Inflammatory macrophage (primary cell): ENCODE data around the gene CNGB1.
A peak's percentile ranks its signal among the peaks of the same experiment; 100 is the strongest.
"Not testable (repeated sequence)": the region's sequence is repeated elsewhere in the genome, so short reads cannot be mapped to it uniquely, and the experiment has no call there.

Source experiments
- DNase-seq, 2 donors: peaks; one replicate each; pipeline ENCODE4 v3.0.0-alpha.2; 2020 to 2022

CNGB1 gene

DNA sequence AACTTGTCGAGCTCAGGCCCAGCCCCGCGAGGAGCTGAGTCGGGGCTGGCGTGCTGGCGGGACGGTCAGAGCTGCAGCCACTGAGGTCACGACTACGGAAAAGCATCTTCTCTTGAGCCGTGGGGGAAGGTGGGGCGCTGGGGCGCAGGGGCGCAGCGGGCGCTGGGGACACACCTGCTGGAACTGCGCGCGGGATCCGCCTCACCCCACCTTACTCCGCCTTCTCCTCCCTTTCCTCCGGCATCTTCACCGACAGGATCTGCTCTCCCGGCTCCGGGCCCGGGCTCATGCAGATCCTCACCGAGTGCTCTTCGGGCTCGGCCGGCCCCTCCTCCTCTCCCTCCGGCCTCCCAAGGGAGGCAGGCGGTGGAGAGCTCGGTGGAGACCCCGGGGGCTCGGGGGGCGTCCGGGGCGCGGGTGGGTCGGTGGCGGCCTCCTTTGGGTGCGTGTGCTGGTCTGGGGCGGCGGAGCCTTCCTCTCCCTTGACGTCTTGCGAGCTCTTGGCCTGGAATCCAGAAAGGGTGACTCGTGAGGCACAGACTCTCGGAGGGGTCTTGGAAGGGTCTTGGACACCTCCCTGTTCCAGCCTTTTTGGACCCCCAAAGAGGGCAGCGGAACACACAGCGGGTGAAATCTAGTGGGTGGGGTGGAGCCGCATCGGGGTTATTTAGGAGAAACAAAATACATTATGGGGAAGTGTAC, 86.8 kb downstream of the CNGB1 start:
- DNase-seq, result no peak

DNA sequence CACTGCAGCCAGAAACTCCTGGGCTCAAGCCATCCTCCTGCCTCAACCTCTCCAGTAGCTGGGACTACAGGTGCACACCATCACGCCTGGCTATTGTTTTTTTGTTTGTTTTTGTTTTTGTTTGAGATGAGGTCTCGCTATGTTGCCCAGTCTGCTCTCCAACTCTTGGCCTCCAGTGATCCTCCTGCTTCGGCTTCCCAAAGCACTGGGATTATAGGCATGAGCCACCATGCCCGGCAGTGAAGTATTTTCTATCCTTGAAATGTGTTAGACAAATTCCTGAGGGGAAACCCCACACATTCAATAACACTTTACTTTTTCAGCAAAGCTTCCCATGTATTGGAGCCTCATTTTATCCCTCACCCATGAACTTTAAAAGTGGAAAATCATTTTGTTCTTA, 87.4 kb downstream of the CNGB1 start:
- no peak for DNase-seq

DNA sequence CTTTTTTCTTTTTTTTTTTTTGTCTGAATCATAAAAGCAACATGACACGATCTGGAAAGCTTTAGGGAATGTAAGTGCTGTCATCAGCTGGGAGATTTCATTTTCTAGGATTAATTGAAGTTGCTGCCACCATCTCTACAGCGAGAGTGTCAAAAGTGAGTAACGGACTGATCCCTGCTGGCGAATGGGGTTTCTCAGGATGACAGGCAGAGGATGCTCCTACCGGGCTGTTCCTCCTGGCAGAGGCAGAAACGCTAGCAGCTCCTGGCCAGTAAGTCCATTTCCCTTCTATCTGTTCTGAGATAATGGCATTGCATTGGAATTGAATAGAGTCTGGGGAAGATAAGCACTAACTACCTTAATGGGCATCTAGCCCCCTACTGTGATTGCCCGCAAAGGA, 88.1 kb downstream of the CNGB1 start:
- no peak for DNase-seq

DNA sequence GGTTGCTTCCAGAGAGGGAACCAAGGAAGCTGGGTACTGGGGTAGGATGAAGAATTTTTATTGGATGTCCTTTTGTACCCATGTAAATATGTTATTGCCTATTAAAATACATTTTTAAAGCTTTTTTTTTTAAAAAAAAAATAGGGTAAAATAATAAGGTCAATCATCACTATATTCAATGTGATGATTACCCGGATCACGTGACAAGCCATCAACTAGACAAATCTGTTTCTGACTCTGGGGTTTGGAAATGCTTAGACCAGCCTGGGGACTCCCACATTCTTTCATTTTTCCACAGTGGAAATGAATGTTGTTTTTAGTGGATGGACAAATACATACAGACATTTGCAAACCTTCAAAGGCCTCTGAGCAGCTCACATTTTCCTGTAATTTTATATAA, 88.7 kb downstream of the CNGB1 start:
- DNase-seq, result no peak

DNA sequence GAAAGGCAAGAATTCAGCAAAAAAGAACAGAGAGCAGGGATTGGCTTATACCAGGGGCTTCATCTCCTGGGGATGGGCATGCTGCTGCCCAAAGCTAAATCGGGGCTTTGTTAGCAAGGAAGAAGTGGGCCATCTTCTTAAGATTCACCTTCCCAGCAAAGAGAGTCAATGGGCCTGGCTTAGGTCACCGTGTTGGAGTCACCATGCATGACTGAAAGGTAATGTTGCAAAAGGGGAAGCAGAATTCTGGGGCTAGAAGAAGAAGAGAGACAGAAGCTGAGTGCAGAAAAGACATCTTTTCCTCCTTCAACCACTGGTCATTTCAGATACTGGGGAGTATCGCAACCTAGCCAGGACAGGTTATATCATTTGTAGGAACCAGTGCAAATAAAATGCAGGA, 92.3 kb downstream of the CNGB1 start:
- no peak for DNase-seq

DNA sequence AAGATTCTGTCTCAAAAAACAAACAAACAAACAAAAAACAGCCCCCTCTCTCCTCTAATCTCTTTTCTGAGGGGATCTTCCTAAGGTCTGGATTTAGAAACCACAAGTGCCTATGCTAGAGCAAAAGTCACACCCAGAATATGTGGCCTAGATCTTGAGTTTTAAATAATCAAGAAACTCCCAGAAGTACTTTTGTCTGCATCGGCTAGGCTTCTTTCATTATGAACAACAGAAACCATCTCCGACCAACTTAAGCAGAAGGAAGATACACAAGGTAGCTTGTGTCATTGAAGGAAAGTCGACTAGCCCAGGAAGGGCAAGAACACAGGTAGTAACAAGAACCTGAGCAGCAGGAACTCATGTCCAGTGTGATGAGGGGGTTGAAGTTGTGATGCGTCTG, 94.7 kb downstream of the CNGB1 start:
- DNase-seq, result no peak

DNA sequence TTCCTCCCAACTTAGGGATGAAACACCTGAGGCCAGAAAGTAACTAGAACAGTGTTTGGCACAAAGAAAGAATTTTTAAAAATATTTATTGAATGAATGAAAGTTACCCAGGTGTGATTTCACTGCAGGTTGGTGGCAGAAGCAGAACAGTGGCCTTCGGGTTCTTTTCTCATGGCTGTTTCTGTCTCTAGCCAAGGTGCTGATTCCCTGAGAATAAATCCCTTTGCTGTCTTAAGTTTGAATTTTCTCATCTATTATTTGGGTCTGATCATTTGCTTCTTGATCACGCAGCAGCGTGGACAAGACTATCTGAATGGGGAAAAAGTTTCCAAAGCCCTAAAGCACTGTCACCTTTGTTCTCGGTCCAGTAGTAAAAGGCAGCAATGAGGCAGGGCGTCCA, 95.6 kb downstream of the CNGB1 start:
- DNase-seq, result no peak

DNA sequence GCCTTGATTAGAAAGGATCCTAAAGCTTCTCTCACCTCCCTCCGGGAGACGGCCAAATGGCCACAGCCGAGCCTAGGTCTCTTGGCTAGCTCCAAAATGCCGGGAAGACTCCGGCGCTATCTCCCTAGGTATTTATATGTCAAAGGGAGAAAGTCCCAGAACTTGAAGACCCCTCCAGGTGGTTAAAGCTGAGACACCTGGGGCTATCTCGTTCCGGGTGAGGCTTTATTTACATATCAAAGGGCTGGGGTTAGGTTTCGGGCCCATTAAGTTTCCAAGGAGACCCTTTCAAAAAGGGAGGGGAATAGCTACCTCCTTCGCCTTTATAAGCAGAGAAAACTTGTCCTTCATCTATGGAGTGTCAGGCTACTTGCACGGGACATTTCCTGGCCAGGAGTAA, 97.7 kb downstream of the CNGB1 start:
- DNase-seq, result no peak

DNA sequence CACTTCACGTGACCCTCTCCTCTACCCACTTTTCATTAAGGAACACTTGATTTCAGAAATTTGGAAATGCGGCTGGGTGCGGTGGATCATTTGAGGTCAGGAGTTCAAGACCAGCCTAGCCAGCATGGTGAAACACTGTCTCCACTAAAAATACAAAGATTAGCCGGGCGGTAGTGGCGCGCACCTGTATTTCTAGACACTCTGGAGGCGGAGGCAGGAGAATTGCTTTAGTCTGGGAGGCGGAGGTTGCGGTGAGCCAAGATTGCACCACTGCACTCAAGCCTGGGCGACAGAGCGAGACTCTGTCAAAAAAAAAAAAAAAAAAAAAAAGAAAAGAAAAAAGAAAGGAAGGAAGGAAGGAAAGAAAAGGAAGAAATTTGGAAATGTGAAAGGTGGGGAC, 98.2 kb downstream of the CNGB1 start:
- DNase-seq, result not testable (repeated sequence)

DNA sequence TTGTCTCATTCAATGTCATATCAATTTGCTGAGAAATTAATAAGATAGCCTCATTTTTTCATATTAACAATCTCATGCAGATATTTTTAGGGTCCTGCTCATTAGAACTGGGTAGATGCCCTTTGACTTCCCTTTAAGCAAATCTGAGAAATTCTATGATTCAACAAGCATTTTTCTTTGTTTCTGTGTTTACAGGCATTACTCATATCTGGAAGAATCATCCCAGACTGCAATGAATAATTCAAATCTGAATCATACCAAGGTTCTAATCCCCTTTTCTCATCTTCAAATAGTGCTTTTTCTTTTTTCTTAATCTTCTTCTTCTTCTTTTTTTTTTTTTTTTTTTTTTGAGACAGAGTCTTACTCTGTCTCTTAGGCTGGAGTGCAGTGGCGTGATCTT, 99.5 kb downstream of the CNGB1 start:
- DNase-seq, result peak in 1 of 2 donors; percentile 50

DNA sequence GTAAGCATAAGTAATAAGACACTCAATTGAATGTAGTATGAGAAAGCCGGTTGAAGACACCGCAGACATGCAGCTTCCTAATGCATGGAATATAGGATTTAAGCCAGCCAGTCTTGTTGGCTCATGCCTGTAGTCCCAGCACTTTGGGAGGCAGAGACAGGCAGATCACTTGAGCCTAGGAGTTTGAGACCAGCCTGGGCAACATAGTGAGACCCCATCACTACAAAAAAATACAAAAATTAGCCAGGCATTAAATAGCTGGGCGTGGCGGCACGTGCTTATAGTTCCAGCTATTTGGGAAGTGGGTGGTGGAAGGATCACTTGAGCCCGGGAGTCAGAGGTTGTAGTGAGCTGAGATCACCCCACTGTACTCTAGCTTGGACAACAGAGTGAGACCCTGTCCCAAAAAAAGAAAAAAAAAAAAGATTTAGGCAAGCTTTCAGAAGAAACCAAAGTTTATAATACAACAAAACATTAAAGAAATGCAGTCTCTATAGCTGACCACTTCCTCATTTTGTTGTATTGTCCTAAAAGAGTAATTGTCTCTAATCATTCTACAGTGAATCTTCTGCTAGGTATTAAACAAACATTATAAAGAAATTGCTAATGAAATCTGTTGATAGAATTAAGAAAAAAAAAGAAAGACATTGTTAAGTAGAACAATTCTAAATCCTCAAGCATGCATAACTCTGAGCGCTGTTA, 100.0 kb downstream of the CNGB1 start:
- peak in 1 of 2 donors; percentile 5 for DNase-seq

DNA sequence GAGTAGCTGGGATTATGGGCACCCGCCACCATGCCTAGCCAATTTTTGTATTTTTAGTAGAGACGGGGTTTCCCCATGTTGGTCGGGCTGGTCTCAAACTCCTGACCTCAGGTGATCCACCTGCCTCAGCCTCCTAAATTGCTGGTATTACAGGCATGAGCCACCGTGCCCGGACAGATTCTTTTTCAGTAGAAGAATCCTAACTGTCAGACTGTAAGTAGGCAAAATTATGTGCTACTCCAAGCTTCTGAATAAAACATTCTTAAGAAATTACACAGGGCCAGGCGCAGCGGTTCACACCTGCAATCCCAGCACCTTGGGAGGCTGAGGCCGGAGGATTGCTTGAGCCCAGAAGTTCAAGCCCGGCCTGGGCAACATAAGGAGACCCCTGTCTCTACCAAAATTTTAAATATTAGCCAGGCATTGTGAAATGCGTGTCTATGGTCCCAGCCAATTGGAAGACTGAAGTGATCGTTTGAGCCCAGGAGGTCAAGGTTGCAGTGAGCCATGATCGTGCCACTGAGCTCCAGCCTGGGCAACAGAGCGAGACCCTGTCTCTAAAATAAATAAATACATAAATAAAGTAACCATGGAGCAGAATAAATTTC, 101.9 kb downstream of the CNGB1 start:
- DNase-seq, result no peak

DNA sequence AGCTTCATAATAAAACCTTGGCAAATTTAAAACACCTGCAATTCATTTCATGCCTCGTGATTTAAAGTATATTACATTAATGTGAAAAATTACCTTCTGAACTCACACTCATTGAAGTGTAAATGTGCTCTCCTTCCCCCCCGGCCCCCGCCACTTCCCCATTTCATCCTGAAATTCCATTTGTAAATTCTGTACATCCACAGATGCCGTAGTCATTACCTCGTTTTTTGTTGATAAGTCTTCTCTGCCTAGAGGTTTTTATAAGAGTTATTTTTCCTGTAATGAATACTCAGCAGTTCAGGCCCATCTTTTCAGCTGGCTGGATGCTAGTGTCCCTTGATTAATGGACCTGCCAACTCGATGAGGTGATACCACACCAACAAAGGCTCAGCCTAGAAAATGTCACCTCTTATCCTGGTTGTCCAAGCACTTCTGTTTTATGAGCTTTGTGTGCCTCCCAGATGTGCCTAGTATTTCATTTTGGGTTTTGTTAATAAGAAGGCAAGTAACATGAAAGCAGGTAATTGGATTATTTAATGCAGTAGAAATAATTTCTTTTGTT, 103.8 kb downstream of the CNGB1 start:
- no peak for DNase-seq

DNA sequence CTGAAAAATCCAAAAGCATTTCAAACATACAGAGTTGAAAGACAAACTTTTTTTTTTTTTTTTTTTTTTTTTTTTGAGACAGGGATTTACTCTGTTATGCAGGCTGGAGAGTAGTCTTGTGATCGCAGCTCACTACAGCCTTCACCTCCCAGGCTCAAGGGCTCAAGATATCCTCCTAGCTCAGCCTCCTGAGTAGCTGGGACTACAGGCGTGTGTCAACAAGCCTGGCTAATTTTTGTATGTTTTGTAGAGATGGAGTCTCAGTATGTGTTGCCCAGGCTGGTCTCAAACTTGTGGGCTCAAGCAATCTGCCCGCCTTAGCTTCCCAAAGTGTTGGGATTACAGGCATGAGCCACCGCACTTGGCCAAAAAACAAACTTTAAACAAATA, 104.4 kb downstream of the CNGB1 start:
- DNase-seq, result no peak

DNA sequence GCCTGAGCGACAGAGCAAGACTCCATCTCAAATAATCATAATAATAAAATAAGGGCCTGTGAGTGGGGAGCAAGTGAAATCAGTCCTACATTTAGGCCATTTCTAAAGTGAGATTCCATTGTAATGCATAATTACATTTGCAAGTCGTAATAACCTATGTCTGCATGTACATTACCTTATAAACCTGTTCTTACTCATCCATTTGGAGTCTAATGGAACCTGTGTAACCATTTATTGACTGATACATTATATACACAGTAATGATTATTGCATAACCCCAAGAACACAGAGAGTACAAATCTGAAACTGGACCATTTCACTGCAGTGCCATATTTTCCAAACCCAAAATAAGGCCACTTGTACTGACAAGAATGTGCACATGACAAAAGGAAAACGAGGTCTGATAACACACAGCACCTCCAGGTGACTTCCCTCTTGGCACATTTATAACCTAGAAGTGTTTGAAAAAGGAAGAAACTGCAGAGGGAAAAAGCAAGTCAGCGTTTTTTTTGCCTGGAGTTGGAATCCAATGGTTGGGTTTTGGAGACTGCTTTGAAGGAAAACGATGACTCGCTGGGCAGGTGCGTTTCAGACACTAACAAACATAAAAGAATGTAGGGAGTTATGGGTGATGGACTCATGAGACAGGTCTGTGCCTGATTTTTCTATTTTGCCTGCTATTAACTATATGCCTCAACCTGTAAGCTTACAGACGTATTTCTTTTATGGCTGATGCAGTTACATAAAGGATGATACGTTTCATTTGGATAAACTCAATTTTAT, 105.0 kb downstream of the CNGB1 start:
- DNase-seq, result no peak

DNA sequence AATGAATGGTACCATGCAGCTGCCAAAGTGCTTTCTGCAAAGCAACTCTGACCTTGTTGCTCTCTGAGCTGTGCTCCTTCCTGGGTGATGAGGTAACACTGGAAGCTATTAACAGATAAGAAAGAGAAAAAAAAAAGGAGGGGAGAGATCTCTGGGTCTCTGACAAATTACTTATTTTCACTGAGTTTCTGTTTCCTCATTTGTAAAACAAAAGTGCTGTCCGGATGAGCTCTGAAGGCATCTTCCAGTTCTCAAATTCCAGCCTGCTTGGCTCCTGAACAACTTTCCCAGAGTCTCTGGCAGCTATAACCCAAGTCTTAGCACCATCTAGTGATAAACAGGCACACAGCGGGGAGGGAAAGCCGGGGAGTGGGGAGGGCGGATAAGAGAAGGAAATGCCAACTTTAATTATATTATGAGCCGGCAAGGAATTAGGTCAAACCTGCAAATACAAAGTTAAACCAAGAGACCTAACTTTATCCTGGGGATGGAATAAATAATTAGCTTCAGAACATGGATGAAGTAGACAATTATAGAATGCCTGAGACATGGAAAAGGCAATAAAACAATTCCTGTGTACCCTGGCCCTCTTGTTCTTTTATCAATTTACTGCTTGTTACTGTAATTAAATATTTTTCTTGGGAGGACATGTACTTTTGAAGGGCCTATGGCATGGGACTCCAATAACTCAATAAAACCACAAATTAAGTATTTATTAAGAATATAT, 107.3 kb downstream of the CNGB1 start:
- DNase-seq, result peak; percentile 53 to 69

DNA sequence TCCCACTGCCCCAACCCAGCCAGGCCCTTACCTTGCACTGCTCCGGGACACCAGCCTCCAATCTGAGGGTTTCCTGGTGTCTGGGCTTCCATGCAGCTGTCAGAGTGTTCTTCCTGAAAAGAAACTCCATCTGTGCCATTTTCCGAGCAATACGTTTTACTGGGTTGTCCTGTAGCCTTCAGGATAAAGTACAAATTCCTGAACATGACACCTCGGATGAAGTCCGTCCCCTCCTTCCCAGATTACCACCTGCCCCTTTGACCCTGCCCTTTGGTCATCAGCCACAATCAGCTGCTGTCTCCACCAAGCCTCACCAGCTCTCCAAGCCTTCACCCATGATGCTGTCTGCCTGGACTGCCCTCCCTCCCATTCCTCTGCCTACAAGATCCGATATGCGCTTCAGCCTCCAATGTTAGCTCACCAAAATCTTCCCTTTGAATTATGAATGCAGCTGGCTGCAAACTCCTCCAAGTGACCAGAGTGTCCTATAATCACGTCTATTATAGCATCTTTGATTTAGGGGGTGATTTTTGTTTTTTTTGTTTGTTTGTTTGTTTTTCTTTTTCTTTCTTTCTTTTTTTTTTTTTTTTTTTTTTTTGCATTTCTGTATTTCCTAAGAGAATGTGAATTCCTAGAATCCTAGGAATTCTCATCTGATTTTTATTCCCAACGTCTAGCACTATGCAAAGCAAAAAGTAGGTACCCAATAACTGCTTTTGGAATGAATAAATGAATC, 108.1 kb downstream of the CNGB1 start:
- no peak for DNase-seq

DNA sequence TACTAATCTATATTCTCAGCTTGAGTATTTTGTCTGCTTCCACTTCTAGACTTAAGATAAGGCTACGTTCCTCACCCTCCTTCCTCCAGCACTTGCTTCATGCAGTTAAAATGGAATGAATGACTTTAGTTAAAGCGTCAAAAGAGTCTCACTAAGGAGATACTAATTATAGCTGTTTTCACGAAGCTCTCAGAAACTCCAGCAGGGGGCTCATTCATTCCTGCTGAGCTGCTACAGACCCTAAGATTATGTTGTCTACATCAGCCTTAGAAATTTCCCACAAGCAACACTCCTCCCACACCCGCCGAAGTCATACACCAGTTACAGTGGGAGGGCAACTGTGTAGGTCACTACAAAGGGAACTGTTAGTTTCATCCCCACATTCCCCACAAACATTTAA, 111.6 kb downstream of the CNGB1 start:
- peak; percentile 65 to 88 for DNase-seq

DNA sequence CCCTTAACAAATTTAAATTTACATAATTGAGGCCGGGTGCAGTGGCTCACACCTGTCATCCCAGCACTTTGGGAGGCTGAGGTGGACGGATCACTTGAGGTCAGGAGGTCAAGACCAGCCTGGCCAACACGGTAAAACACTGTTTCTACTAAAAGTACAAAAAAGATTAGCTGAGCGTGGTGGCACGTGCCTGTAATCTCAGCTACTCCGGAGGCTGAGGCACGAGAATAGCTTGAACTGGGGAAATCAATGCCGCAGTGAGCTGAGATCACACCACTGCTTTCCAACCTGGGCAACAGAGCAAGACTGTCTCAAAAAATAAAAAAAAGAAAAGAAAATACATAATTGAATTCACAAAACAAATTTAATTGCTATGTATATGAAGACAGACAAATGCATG, 112.3 kb downstream of the CNGB1 start:
- no peak for DNase-seq

DNA sequence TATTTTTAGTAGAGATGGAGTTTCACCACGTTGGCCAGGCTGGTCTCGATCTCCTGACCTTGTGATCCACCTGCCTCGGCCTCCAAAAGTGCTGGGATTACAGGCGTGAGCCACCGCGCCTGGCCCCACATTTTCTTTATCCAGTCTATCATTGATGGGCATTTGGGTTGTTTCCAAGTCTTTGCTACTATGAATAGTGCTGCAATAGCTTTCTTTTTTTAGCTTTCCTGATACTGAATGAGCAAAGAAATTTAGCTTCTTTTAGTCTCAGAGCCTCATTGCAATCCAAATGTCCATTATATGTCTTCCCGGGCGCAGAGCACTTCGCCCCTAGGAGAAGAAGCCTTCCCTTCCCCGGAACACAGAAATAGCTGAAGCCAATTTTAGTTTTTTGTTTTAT, 112.9 kb downstream of the CNGB1 start:
- DNase-seq, result not testable (repeated sequence)

DNA sequence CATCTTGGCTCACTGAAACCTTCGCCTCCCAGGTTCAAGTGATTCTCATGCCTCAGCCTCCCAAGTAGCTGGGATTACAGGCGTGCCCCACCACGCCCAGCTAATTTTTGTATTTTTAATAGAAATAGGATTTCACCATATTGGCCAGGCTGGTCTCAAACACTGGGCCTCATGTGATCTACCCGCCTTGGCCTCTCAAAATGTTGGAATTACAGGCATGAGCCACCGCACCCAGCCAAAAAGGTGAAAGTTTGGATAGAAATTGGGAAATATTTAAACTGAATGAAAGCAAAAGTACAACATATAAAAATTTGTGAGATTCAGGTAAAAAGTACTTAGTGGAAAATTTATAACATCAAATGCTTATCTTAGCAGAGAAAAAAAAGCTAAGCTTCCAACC, 115.7 kb downstream of the CNGB1 start:
- DNase-seq, result no peak

DNA sequence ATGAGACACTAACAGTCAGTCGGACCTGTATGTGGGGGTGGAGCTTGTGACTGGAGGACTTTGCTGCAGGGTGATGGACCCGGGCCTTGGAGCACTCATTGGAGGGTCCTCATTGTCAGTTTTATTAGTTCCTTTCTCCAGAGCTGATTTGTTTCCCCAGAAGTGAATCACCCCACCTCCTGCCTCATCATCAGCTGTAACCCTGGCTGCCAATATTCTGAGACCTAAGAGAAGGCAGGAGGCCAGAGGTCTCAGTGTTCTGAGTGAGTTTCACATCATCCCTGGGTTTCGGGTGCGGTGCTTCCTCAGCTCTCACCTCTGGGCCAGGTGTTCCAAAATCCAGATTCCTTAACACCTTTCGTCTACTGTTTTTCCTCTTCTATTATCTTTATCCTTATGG, 118.7 kb downstream of the CNGB1 start:
- DNase-seq, result no peak
